Measurements from ENCODE around the gene SLC12A7.

Gene SLC12A7

GRCh38 chr5:1151316-1151715 lies 39.5 kb upstream of the SLC12A7 start:
- no peak for TF ChIP-seq CTCF (IDR thresholded peaks at IDR 0.05; ENCODE audit: insufficient read depth, low read depth, low read length, missing control alignments)
- no peak overlapping the region for H3K4me3 ChIP-seq (ENCODE audit: low read length)
- DNase-seq (ENCODE audit: low read depth) = no peak

- TF ChIP-seq CTCF (IDR thresholded peaks at IDR 0.05; ENCODE audit: insufficient read depth, low read depth, low read length, missing control alignments) = no peak
- no peak overlapping the region for H3K4me3 ChIP-seq (ENCODE audit: low read length)
Observed at GRCh38 chr5:1150866-1151265, 39.0 kb upstream of the SLC12A7 start.

DNA sequence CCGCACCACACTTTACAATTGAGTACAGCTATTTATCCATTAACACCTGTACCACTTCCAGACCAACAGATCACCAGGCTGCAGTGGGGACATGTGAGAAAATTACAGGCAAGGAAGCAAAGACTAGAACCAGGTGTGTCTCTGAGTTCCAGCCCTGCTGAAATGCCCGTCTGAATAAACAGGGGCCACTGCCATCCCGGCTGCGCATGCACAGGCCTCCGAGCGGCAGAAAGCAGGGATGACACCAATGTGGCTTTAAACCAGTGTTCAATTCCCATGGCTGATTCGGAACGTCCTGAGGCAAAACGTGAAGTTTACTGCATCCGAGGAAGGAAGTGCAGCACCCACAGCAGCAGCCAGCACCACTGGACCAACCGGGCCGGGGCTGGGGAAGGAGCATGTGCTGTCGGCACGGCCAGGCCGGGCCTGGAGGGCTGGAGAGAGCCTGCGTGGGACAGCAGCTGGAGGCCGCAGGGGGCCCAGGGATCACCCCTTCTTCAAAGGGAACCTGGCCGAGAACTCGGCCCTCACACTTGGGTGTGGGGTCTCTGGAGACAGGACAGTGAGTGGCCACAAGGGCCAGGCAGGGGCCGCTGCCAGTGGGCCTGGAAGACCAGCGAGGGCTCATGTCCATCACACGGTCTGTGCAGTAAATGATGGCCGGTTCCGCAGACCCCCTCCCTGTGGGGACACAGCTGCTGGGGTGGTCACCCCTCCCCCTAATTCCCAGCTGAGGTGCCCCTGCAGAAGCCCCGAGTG lies 33.0 kb upstream of the SLC12A7 start:
- DNase-seq (ENCODE audit: low read depth) = no peak
- no peak for TF ChIP-seq CTCF (IDR thresholded peaks at IDR 0.05; ENCODE audit: insufficient read depth, low read depth, low read length, missing control alignments)
- no peak overlapping the region for H3K4me3 ChIP-seq (ENCODE audit: low read length)

More at GRCh38 chr5:1150866-1151265, 39.0 kb upstream of the SLC12A7 start:
- no peak for DNase-seq (ENCODE audit: low read depth)

GRCh38 chr5:1144089-1144488 lies 32.2 kb upstream of the SLC12A7 start:
- no peak for DNase-seq (ENCODE audit: low read depth)
- no peak for TF ChIP-seq CTCF (IDR thresholded peaks at IDR 0.05; ENCODE audit: insufficient read depth, low read depth, low read length, missing control alignments)
- no peak overlapping the region for H3K4me3 ChIP-seq (ENCODE audit: low read length)

GRCh38 chr5:1143670-1143951 lies 31.7 kb upstream of the SLC12A7 start:
- no peak for TF ChIP-seq CTCF (IDR thresholded peaks at IDR 0.05; ENCODE audit: insufficient read depth, low read depth, low read length, missing control alignments)
- H3K4me3 ChIP-seq (ENCODE audit: low read length) = no peak overlapping the region
- no peak for DNase-seq (ENCODE audit: low read depth)

- no peak overlapping the region for H3K4me3 ChIP-seq (ENCODE audit: low read length)
- TF ChIP-seq CTCF (IDR thresholded peaks at IDR 0.05; ENCODE audit: insufficient read depth, low read depth, low read length, missing control alignments) = no peak
- DNase-seq (ENCODE audit: low read depth) = no peak
Observed at GRCh38 chr5:1142886-1143669, 31.2 kb upstream of the SLC12A7 start.
